ENCODE data around the gene MTRF1L.

MTRF1L gene

GRCh38 chr6:153002613-153003365 lies at the start of gene MTRF1L:
Gene MTRF1L (minus strand): TSS chr6:153002709. CDS start chr6:153002685, 24 bp downstream.
- DNase-seq: peak; percentile 90

DNA sequence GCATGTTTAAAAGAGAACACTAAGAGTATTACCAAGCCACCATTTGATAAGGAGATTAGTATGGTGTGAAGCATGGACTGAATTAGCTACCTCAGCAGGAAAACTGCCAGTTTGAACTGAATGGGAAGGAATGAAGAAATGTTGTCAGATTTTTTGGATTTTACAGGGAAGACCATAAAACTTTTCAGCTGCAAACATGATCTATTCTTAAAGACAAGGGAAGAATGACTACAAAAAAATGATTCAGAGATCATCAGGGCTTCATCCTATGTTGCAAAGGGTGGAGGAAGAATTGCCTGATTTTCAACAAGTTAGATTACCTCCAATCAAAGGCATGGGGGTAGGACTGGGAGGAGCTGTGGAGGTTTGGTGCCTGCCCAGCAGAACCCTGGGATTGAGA lies 49.3 kb upstream of the MTRF1L start:
- no peak for DNase-seq

DNA sequence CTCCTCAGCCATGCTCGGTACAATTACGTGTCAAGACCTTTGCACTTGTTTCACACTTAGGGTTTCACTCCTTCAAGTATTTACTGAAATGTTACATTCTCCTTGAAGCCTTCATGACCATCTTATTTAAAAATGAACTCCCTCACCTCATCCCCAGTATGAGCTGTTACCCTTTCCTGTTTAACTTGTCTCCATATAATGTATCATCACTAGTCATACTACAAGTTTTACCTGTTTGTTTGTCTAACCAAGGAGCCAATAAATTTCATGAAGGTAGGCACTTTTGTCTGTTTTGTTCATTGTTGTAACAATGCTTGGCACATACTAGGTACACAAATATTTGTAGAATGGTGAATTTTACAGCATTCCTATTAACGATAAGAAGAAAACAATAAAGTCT lies 46.1 kb upstream of the MTRF1L start:
- DNase-seq: no peak

GRCh38 chr6:153047386-153047785 lies 44.9 kb upstream of the MTRF1L start:
- DNase-seq: no peak

GRCh38 chr6:153045271-153045670 lies 42.8 kb upstream of the MTRF1L start:
- no peak for DNase-seq

- DNase-seq: no peak
Measured at GRCh38 chr6:153044295-153044694, 41.8 kb upstream of the MTRF1L start.

GRCh38 chr6:153043719-153044118 lies 41.2 kb upstream of the MTRF1L start:
- no peak for DNase-seq

- DNase-seq: no peak
Measured at GRCh38 chr6:153038378-153039057, 36.0 kb upstream of the MTRF1L start.

DNA sequence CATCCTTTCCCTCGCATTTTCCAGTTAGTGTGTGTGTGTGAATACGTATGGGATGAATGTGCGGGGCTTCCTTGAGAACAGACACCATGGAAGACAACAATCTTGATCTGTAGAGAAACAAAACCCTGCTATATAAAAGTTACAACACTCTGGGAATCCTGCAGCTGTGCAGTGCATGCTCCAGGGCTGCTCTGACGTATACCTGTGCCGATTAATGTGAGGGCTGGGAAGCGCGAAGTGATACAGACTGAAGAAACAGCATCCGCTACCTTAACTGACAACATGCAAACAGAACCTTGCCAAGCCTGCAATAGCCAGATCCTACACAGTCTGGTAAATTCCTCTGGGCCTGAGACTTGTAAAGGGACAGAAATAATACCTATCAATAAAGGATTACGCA lies 31.6 kb upstream of the MTRF1L start:
- DNase-seq: no peak

GRCh38 chr6:153032255-153032882 lies 29.9 kb upstream of the MTRF1L start:
- no peak for DNase-seq

DNA sequence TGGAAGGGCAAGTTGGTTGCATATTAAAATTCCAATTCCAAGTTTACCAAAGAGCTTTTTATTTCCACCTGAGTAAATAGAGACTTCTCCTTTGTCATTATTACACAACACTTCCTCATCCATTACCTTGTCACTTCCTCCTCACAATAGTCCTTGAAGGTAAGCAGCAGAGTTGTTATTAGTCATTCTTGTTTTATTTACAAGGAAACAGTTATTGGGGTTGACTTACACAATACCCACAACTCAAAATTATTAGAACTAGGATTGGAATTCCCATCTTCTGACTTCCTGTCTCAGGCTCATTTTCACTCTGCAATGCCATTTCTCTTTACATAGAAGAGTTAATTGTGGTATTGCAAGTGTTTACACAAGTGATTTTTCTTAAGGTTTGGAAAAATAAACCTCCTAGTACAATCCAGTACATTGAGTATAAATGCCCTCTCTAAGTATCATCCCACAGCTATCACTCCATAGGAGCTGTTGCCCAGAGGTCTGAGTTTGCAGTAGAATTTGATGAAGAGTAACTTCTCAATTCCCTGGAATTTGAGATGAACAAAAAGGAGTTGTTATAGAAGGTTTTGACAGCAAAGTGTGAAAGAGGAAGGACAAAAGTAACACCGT lies 28.9 kb upstream of the MTRF1L start:
- DNase-seq: no peak

- DNase-seq: no peak
Measured at GRCh38 chr6:153028963-153029362, 26.5 kb upstream of the MTRF1L start.

- no peak for DNase-seq
Measured at GRCh38 chr6:153028286-153028685, 25.8 kb upstream of the MTRF1L start.

DNA sequence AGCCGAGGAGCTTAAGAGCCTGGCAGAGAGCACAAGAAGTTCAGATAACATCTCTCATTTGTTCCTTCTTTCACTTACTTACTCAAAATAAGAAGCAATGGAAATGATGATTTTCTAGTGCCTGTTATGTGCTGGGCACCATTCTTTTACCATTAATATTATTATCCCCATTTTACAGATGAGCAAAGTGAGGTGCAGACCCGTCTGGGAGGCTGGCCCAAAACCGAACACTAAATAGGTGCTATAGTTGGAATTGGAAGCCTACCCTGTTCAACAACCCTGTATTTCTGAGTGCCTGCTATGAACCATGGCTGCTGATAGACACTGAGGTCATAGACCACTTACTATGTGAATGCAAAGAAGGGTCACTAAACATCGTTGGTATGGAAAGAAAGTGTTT lies 25.0 kb upstream of the MTRF1L start:
- no peak for DNase-seq

DNA sequence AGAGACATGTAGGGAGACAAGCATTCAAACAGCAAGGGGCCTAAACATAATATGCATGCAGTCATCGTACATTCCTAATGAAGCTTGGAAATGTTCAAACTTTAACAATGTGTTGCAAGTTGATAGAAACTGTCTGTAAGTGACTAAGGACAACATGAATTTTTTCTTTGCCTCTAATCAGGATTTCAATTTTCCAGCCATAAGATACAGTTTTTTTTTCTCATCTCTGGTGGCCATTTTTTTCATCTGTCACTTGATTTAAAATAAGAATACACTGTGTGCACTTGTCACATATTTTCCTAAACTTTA lies 22.2 kb upstream of the MTRF1L start:
- DNase-seq: no peak

- peak; percentile 55 for DNase-seq
Measured at GRCh38 chr6:153023977-153024708, 21.6 kb upstream of the MTRF1L start.

DNA sequence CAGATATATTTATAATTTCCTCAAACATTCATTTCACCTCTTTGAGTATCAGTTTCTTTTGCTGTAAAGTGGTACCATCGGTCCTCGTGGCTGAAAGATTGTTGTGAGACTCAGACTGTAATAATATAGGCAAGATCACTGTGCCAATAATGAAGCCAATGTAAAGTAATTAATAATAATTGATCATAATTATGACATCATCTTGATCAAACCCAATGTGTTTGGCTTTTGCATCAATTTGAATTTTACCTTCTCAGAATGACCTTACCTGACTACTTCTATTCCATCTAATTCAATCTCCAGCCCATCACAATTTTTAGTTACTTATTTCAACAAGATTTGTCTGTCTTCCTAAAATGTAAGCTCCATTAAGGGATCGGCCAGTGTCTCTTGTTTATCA lies 15.8 kb upstream of the MTRF1L start:
- DNase-seq: no peak

DNA sequence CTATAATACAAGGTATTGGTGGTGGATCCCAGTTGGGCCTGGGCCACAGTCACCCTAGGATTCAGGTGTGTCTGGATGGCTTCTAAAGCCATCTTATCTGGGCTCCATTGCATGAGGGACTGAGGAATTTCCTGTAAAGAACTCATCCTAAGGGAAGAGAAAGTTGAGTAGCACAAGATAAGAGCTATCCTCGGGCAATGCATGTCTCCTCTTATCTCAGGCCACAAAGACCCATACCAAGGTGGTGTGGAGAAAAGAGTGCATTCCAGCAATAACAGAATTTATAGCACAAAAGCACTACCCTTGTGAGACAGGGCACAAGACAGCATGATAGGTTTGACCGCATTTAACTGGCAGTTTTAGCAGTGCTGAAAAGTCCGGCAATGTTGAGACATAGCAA lies 14.3 kb upstream of the MTRF1L start:
- no peak for DNase-seq

- DNase-seq: no peak
Measured at GRCh38 chr6:153015094-153015640, 12.7 kb upstream of the MTRF1L start.

DNA sequence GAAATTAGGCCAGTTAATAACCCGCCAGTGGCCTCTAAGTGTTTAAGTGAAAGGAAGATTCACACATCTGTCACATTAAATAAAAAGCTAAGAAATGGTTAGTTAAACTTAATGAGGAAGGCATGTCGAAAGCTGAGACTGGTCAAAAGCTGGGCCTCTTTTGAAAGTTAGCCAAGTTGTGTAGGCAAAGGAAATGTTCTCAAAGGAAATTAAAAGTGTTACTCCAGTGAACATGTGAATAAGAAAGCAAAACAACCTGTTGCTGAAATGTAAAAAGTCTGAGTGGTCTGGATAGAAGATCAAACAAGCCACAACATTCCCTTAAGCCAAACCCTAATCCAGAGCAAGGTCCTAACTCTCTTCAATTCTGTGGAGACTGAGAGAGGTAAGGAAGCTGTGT lies 10.9 kb upstream of the MTRF1L start:
- no peak for DNase-seq

- DNase-seq: no peak
Measured at GRCh38 chr6:153012856-153013255, 10.3 kb upstream of the MTRF1L start.

DNA sequence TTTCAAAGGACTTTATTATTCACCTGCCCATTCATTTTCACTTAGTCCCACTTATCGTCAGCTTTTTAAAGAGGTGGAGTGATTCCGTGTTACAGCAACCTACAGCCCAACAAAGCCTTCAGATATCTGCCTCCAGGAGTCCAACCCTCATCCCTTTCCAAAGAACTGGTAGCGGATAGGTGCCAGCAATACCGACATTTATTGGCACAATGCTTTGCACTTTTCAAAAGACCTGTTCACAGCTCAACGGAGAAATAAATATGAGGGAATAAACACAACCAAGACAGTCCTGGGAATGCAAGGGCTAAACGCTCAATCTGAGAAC lies 819 bp upstream of the MTRF1L start:
- DNase-seq: no peak
